ENCODE data around the gene UNC5B.

The UNC5B gene

DNA sequence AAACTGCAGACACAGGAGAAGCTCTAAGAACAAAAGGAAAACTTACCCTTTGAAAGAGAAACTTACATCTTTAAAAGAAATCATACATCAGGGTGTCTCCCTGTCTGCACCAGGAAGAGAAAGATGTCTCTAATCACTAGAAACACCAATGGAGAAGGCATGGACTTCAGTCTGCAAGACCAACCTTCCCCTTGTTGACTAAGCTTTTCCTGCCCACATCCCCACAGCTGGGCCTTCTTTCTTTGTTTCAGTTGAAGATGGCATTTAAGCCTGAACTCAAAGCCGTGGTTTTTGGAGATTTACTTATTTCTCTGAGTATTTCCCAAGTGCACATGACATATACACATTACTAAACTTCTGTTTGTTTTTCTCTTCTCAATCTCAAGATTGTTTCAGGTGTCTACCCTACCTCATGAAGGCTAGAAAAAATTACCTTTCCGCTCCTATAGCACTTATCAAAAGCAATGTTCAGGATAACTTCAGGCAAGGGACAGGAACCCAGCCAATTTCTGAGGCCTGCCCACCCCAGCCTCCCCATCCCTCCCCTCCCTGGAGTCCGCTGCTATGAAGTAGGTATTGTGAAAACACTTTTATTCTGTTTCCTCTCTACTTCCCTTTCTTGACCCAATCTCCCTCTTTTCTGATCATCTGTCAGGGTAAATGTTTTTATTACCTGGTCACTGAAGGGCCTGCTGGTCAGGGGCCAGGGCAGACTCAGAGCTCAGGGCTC lies 103.9 kb downstream of the UNC5B start:
- H3K27ac ChIP-seq = no peak overlapping the region
- H3K4me1 ChIP-seq = peaks cover 0 to 34% (median 17%) of the 10 kb centered on the region in 4 donors
- no peaks in the 10 kb centered on the region for H3K36me3 ChIP-seq
- H3K9me3 ChIP-seq = no peaks in the 10 kb centered on the region
- no peak for DNase-seq
- TF ChIP-seq, protein P1, sequence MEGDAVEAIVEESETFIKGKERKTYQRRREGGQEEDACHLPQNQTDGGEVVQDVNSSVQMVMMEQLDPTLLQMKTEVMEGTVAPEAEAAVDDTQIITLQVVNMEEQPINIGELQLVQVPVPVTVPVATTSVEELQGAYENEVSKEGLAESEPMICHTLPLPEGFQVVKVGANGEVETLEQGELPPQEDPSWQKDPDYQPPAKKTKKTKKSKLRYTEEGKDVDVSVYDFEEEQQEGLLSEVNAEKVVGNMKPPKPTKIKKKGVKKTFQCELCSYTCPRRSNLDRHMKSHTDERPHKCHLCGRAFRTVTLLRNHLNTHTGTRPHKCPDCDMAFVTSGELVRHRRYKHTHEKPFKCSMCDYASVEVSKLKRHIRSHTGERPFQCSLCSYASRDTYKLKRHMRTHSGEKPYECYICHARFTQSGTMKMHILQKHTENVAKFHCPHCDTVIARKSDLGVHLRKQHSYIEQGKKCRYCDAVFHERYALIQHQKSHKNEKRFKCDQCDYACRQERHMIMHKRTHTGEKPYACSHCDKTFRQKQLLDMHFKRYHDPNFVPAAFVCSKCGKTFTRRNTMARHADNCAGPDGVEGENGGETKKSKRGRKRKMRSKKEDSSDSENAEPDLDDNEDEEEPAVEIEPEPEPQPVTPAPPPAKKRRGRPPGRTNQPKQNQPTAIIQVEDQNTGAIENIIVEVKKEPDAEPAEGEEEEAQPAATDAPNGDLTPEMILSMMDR (IDR thresholded peaks at IDR 0.05) = no peak
- intact Hi-C loops (cut with DNase I; ENCODE audit: low total_unique reads) = loop anchor here (5.0 to 10.0 kb wide), 3 partner anchors 256 to 496 kb away; no protein-coding TSS in a partner anchor
- no peaks in the 10 kb centered on the region for H3K27me3 ChIP-seq
- no peak overlapping the region for H3K4me3 ChIP-seq

DNA sequence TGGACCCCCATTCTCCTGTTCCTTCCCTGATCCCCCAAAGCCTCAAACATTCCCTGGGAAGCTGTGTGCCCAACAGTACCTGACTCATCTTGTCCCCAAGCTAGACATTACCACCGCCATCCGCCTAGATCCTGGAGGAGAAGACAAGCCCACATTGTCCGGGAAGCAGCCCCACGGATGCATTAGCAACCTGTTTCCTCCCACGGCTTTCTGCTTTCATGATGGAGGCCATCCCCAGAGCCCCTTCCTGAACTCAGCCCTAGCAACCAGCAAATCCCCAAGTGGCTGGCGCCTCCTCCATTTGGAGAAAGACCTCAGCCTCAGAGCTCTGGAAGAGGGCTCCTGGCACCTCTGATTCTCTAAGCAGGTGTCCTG lies 104.4 kb downstream of the UNC5B start:
- no peak for DNase-seq
- Histone ChIP-seq H3K9me3 (no peaks in the 10 kb centered on the region), H3K27ac (no peak overlapping the region), H3K4me3 (no peak overlapping the region), H3K27me3 (no peaks in the 10 kb centered on the region), H3K36me3 (no peaks in the 10 kb centered on the region), H3K4me1 (peaks cover 0 to 34% (median 17%) of the 10 kb centered on the region in 4 donors)
- intact Hi-C loops (cut with DNase I; ENCODE audit: low total_unique reads) = loop anchor here (5.0 to 10.0 kb wide), 3 partner anchors 256 to 496 kb away; no protein-coding TSS in a partner anchor
- TF ChIP-seq, protein P1 (IDR thresholded peaks at IDR 0.05) = no peak

DNA sequence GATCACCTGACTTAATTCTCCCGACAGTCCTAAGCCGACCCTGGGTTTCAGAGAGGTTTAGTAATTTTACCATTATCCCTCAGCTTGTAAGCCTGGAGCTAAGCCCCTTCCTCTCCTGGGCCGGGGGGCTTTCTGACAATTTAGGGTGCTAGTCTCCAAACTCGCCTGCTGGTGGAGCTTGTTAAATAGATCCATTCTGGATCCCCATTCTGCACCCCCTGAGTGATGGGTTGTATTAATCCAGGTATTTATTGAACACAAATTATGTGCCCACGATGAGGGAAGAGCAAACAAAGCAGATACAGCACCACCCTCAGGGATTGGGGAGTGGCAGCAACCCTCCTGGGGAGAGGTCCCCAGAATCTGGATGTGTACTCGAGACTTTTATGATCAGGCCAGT lies 105.4 kb downstream of the UNC5B start:
- TF ChIP-seq, protein P1 (IDR thresholded peaks at IDR 0.05) = no peak
- Histone ChIP-seq H3K27me3 (no peaks in the 10 kb centered on the region), H3K27ac (no peak overlapping the region), H3K4me3 (no peak overlapping the region), H3K4me1 (peaks cover 0 to 32% (median 17%) of the 10 kb centered on the region in 4 donors), H3K9me3 (no peaks in the 10 kb centered on the region), H3K36me3 (peaks cover 0 to 3% (median 0%) of the 10 kb centered on the region in 3 donors)
- DNase-seq = no peak
- intact Hi-C loops (cut with DNase I; ENCODE audit: low total_unique reads) = loop anchor here (5.0 to 10.0 kb wide), 3 partner anchors 255 to 495 kb away; no protein-coding TSS in a partner anchor

DNA sequence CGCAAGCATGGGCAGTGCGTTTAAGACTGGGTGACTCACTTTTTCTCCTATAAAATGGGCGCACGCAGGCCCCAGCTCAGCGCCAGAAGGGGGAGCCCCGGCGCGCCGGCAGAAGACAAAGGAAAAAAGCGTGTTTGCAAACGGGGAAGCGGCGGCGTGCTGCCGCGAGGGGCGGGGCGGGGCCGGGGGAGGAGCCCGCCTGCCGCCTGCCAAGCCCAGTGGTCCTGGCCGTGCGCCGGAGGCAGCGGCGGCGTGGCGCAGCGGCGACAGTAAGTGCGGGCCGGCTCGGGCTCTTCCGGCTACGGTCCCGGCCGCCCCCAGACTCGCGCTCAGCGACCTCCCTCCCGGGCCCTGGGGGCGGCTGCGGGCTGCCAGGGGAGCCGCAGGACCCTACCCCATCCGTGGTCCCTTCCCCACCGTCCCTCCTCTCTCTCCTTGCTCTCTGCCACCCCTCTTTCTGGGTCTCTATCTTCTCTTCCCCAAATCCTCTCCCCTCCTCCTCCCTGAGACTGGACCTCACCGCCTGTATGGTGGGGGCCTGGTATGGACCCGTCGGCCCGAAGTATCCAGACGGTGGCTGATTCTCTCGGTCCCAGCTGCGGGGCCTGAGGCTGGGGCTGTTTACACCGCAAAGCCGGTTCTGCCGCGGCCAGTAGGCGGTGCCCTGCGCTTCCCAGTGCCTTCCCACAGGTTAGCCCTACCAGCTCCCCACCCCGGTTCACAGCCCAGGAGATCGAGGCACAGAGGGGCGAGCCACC lies 106.9 kb downstream of the UNC5B start, which contains the start of gene SLC29A3:
SLC29A3 (plus strand) TSS at position 218 of the 758 bp plus-strand sequence; CDS start at position 269, 51 bp downstream.
- TF ChIP-seq, protein P1 (IDR thresholded peaks at IDR 0.05) = peak; percentile 41 to 47
- peak within 1 kb of the TSS; percentile 64 to 79 for H3K4me3 ChIP-seq
- peak; percentile 74 to 88 for DNase-seq
- peaks cover 0 to 18% (median 0%) of the 10 kb centered on the region in 3 donors for H3K36me3 ChIP-seq
- peaks cover 0 to 18% (median 14%) of the 10 kb centered on the region in 4 donors for H3K4me1 ChIP-seq
- intact Hi-C loops (cut with DNase I; ENCODE audit: low total_unique reads) = loop anchor here (5.0 to 10.0 kb wide), 3 partner anchors 253 to 493 kb away; no protein-coding TSS in a partner anchor
- no peaks in the 10 kb centered on the region for H3K27me3 ChIP-seq
- no peaks in the 10 kb centered on the region for H3K9me3 ChIP-seq
- peak within 1 kb of the TSS; percentile 68 to 77 for H3K27ac ChIP-seq

DNA sequence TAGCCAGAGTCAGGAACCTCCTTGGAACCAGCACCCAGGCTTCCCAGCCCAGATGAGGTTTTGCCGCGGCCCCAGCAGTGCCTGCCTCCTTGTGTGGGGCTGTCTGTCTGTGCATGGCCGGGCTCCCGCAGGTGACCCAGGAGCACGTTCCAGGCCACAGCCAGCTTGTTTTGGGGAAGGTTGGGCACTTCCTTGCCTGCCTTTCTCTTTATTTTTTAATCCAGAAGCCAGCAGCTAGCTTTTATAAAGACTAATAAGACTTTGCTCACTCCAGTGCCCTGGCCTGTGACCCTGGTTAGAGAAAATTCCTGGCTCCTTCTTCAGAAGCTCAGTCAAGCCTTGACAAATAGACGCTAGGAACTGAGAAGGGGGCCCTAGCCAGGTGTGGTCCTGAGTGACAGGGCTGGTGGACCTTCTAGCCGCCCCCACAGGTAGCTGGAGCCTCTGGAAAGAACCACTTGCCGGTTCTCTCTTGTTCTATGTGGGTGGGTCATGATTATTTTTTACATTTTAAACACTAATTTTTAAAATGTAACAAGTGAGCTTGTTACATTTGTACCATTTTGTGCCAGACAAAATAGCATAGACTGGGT lies 107.5 kb downstream of the UNC5B start:
- TF ChIP-seq, protein P1 (IDR thresholded peaks at IDR 0.05) = no peak
- Histone ChIP-seq H3K36me3 (peaks cover 0 to 25% (median 6%) of the 10 kb centered on the region in 3 donors), H3K4me1 (peaks cover 0 to 18% (median 12%) of the 10 kb centered on the region in 4 donors)

More for the DNA sequence above, 107.5 kb downstream of the UNC5B start:
- Histone ChIP-seq H3K4me3 (peak overlapping the region; percentile 64 to 79), H3K27ac (peak overlapping the region; percentile 68 to 77), H3K9me3 (no peaks in the 10 kb centered on the region), H3K27me3 (no peaks in the 10 kb centered on the region)
- intact Hi-C loops (cut with DNase I; ENCODE audit: low total_unique reads) = loop anchor here (5.0 to 10.0 kb wide), 4 partner anchors 57 to 492 kb away; no protein-coding TSS in a partner anchor
- no peak for DNase-seq

Measured in tibial artery (tissue), 4 donors.